Mucosa of descending colon (tissue), 3 donors: ENCODE data around the gene HHAT. TPM values are rescaled to one million over a fixed set of nuclear protein-coding genes. Genes with fewer than 3 reads are reported as not detected.

Source experiments
- ATAC-seq: fragments of 200-7000 bp; cut with Tn5 transposase; one replicate; pipeline ENCODE4 v1.9.1; 2020; ENCODE audit warnings: mild to moderate bottlenecking, moderate library complexity
- DNase-seq, 3 donors: peaks; one replicate each; pipeline ENCODE4 v3.0.0-alpha.2; 2020
- H3K36me3 ChIP-seq: fragments of 200-600 bp; one replicate; pipeline ENCODE4 v1.8.0; 2021; ENCODE audit warnings: low read depth, mild to moderate bottlenecking
- H3K4me1 ChIP-seq: fragments of 200-600 bp; one replicate; pipeline ENCODE4 v1.8.0; 2021; ENCODE audit warnings: low read depth, mild to moderate bottlenecking
- H3K4me3 ChIP-seq: fragments of 200-600 bp; one replicate; pipeline ENCODE4 v1.8.0; 2021; ENCODE audit warnings: mild to moderate bottlenecking
- H3K9me3 ChIP-seq: fragments of 200-600 bp; one replicate; pipeline ENCODE4 v1.8.0; 2021; ENCODE audit warnings: mild to moderate bottlenecking
- intact Hi-C, 2 donors: fragments of 100-400 bp; cut with DNase I in 1 of 2; cut with micrococcal nuclease in 1 of 2; formaldehyde crosslinking; loops; one replicate each; pipeline versions ENCODE4 v1.11.0 to v1.11.1; 2022; cut with DNase I, micrococcal nuclease
- total RNA-seq, 3 donors: library from RNA; stranded (reverse); fragmentation: NEBNext Ultra II Directional in 2 of 3; extraction: Animal tissue kit (Norgen Biotek cat#: 25700) in 2 of 3; gene quantifications; one replicate each; pipeline versions ENCODE4 v1.2.1 to v1.2.4, GENCODE V29; 2021 to 2023
- TF ChIP-seq, protein P1 (sequence below): fragments of 200-600 bp; IDR thresholded peaks from one replicate; pipeline ENCODE4 v1.8.0; 2022; ENCODE audit warnings: antibody characterized with exemption, mild to moderate bottlenecking
- donor health status: DM: no; HTN: no; CAD: no; lungs with moderate emphysema.
- donor health status: DM: no; HTN: no; CAD: no.
- donor health status: DM: no; HTN: yes; CAD: no.

Gene HHAT
- total RNA-seq, 3 donors from 2014 or later = 4.1 to 8.6 (median 5.9) TPM

DNA sequence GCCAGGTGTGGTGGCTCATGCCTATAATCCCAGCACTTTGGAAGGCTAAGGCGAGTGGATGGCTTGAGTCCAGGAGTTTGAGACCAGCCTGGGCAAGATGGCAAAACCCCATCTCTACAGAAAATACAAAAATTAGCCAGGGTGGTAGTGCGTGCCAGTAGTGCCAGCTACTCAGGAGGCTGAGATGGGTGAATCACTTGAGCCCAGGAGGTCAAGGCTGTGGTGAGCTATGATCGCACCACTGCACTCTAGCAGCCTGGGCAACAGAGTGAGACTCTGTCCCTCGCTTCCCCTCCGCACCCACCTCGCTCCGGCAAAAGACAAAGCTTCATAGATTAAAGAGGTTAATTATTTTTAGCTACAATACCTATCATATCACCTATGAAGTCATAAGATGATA is 100.0 kb downstream of the HHAT start:
- intact Hi-C loops = no loop called here
- TF ChIP-seq, protein P1, sequence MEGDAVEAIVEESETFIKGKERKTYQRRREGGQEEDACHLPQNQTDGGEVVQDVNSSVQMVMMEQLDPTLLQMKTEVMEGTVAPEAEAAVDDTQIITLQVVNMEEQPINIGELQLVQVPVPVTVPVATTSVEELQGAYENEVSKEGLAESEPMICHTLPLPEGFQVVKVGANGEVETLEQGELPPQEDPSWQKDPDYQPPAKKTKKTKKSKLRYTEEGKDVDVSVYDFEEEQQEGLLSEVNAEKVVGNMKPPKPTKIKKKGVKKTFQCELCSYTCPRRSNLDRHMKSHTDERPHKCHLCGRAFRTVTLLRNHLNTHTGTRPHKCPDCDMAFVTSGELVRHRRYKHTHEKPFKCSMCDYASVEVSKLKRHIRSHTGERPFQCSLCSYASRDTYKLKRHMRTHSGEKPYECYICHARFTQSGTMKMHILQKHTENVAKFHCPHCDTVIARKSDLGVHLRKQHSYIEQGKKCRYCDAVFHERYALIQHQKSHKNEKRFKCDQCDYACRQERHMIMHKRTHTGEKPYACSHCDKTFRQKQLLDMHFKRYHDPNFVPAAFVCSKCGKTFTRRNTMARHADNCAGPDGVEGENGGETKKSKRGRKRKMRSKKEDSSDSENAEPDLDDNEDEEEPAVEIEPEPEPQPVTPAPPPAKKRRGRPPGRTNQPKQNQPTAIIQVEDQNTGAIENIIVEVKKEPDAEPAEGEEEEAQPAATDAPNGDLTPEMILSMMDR = no peak
- ATAC-seq = no peak

GRCh38 chr1:210434223-210434622 is 105.5 kb downstream of the HHAT start:
- Histone ChIP-seq H3K4me1 (no peaks in the 10 kb centered on the region), H3K36me3 (no peaks in the 10 kb centered on the region), H3K9me3 (no peaks in the 10 kb centered on the region), H3K4me3 (no peak overlapping the region)
- DNase-seq = no peak
- intact Hi-C loops = no loop called here
- TF ChIP-seq, protein P1 = no peak
- ATAC-seq = no peak

More for the DNA sequence above, 100.0 kb downstream of the HHAT start:
- no peaks in the 10 kb centered on the region for H3K36me3 ChIP-seq
- no peaks in the 10 kb centered on the region for H3K9me3 ChIP-seq
- no peaks in the 10 kb centered on the region for H3K4me1 ChIP-seq
- no peak for DNase-seq
- H3K4me3 ChIP-seq = no peak overlapping the region

GRCh38 chr1:210437111-210437510 is 108.4 kb downstream of the HHAT start:
- no peaks in the 10 kb centered on the region for H3K4me1 ChIP-seq
- H3K36me3 ChIP-seq = no peaks in the 10 kb centered on the region
- no peak for DNase-seq
- TF ChIP-seq, protein P1 = no peak
- no peak overlapping the region for H3K4me3 ChIP-seq
- intact Hi-C loops = no loop called here
- H3K9me3 ChIP-seq = no peaks in the 10 kb centered on the region
- no peak for ATAC-seq

- H3K4me3 ChIP-seq = no peak overlapping the region
- no peaks in the 10 kb centered on the region for H3K4me1 ChIP-seq
- ATAC-seq = no peak
- DNase-seq = no peak
- no peaks in the 10 kb centered on the region for H3K9me3 ChIP-seq
- H3K36me3 ChIP-seq = no peaks in the 10 kb centered on the region
- intact Hi-C loops = no loop called here
- TF ChIP-seq, protein P1 = no peak
These were observed 109.1 kb downstream of the HHAT start for GRCh38 chr1:210437781-210438180.

DNA sequence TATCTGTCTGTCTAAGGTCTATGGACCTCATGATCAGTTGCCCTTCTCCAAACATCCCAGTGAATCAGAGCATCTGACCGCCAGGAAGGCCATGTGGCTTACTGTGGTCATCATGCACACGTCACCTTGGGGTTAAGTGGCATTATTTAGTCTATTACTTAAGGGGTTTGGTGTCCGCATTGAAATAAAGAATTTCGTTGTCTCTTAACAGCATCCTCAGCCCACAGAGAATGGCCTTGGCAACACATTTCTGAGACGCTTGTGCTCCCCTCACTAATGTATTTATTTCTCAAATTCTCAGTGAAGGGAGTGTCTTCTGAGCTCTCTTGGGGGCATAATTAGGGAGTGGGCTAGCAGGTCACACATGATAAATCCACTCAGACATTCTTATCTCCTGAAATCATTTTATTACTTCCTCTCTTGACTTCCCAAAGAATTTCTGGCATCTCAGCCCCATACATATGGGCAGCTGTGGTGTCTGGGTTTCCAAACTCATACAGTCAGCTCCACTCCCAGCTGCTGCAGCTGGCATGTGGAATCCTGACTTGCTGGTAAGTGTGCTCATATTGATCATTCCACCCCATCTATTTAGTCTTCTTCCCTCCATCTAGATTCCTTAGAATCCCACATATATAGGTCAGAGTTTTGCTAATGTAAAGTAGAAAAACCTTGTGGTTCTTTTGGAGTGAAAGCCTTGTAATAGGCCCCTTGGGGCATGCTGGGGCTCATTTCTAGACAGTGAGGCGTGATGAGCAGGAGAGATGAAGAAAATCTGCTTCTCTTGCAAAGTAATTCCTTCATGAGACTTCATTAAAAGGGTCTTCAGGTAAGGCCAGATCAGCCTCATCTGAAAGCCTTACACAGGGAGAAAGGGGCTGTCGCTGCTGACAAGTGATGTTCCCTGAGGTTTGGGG is 110.5 kb downstream of the HHAT start:
- H3K36me3 ChIP-seq = no peaks in the 10 kb centered on the region
- intact Hi-C loops = no loop called here
- H3K9me3 ChIP-seq = no peaks in the 10 kb centered on the region
- H3K4me3 ChIP-seq = no peak overlapping the region
- ATAC-seq (no peak), DNase-seq (no peak)
- TF ChIP-seq, protein P1 = no peak
- H3K4me1 ChIP-seq = no peaks in the 10 kb centered on the region
